Mucosa of descending colon (tissue), 3 donors: ENCODE measurements around the gene RPH3AL. TPM values are rescaled to one million over a fixed set of nuclear protein-coding genes. Genes with fewer than 3 reads are reported as not detected.

Experiments
- ATAC-seq: fragments of 200-7000 bp; cut with Tn5 transposase; one replicate; pipeline ENCODE4 v1.9.1; 2020; ENCODE audit warnings: mild to moderate bottlenecking, moderate library complexity
- DNase-seq, 3 donors: peaks; one replicate each; pipeline ENCODE4 v3.0.0-alpha.2; 2020
- H3K36me3 ChIP-seq: fragments of 200-600 bp; one replicate; pipeline ENCODE4 v1.8.0; 2021; ENCODE audit warnings: low read depth, mild to moderate bottlenecking
- H3K4me1 ChIP-seq: fragments of 200-600 bp; one replicate; pipeline ENCODE4 v1.8.0; 2021; ENCODE audit warnings: low read depth, mild to moderate bottlenecking
- H3K4me3 ChIP-seq: fragments of 200-600 bp; one replicate; pipeline ENCODE4 v1.8.0; 2021; ENCODE audit warnings: mild to moderate bottlenecking
- H3K9me3 ChIP-seq: fragments of 200-600 bp; one replicate; pipeline ENCODE4 v1.8.0; 2021; ENCODE audit warnings: mild to moderate bottlenecking
- intact Hi-C, 2 donors: fragments of 100-400 bp; cut with DNase I in 1 of 2; cut with micrococcal nuclease in 1 of 2; formaldehyde crosslinking; loops; one replicate each; pipeline versions ENCODE4 v1.11.0 to v1.11.1; 2022; cut with DNase I, micrococcal nuclease
- total RNA-seq, 3 donors: library from RNA; stranded (reverse); fragmentation: NEBNext Ultra II Directional in 2 of 3; extraction: Animal tissue kit (Norgen Biotek cat#: 25700) in 2 of 3; gene quantifications; one replicate each; pipeline versions ENCODE4 v1.2.1 to v1.2.4, GENCODE V29; 2021 to 2023
- TF ChIP-seq, protein P1 (sequence below): fragments of 200-600 bp; IDR thresholded peaks from one replicate; pipeline ENCODE4 v1.8.0; 2022; ENCODE audit warnings: antibody characterized with exemption, mild to moderate bottlenecking
- donor health status: DM: no; HTN: no; CAD: no; lungs with moderate emphysema.
- donor health status: DM: no; HTN: no; CAD: no.
- donor health status: DM: no; HTN: yes; CAD: no.

The RPH3AL gene
- total RNA-seq, 3 donors from 2014 or later: 24.0 to 44.1 (median 36.7) TPM

- DNase-seq (no peak), ATAC-seq (no peak)
- peaks cover 4% of the 10 kb centered on the region for H3K4me1 ChIP-seq
- no peaks in the 10 kb centered on the region for H3K36me3 ChIP-seq
- TF ChIP-seq, protein P1, sequence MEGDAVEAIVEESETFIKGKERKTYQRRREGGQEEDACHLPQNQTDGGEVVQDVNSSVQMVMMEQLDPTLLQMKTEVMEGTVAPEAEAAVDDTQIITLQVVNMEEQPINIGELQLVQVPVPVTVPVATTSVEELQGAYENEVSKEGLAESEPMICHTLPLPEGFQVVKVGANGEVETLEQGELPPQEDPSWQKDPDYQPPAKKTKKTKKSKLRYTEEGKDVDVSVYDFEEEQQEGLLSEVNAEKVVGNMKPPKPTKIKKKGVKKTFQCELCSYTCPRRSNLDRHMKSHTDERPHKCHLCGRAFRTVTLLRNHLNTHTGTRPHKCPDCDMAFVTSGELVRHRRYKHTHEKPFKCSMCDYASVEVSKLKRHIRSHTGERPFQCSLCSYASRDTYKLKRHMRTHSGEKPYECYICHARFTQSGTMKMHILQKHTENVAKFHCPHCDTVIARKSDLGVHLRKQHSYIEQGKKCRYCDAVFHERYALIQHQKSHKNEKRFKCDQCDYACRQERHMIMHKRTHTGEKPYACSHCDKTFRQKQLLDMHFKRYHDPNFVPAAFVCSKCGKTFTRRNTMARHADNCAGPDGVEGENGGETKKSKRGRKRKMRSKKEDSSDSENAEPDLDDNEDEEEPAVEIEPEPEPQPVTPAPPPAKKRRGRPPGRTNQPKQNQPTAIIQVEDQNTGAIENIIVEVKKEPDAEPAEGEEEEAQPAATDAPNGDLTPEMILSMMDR: no peak
- H3K9me3 ChIP-seq: no peaks in the 10 kb centered on the region
- intact Hi-C loops: no loop called here
- H3K4me3 ChIP-seq: no peak overlapping the region
These were observed 172.7 kb downstream of the RPH3AL start for GRCh38 chr17:179781-180380.

DNA sequence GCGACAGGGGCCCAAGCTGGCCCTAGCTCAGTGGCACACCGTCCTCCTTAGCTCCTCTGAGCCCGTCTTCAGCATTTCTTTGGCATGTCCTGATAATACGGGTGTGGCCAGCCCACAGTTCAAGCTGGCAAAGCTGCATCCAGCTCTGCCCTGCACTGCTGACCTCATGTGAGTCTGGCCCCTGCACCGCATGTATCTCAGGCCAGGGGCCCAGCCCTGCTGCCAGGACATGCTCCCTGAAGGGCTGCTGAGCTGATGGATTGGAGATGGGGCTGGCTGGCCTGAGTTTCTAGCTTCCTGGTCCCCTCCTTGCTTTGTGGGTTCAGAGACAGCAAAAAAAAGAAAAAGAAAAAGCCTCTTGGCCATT, 173.6 kb downstream of the RPH3AL start:
- no peak for DNase-seq
- ATAC-seq: no peak
- Histone ChIP-seq H3K4me3 (no peak overlapping the region), H3K4me1 (peaks cover 4% of the 10 kb centered on the region), H3K36me3 (no peaks in the 10 kb centered on the region), H3K9me3 (no peaks in the 10 kb centered on the region)
- intact Hi-C loops: no loop called here
- TF ChIP-seq, protein P1: no peak

DNA sequence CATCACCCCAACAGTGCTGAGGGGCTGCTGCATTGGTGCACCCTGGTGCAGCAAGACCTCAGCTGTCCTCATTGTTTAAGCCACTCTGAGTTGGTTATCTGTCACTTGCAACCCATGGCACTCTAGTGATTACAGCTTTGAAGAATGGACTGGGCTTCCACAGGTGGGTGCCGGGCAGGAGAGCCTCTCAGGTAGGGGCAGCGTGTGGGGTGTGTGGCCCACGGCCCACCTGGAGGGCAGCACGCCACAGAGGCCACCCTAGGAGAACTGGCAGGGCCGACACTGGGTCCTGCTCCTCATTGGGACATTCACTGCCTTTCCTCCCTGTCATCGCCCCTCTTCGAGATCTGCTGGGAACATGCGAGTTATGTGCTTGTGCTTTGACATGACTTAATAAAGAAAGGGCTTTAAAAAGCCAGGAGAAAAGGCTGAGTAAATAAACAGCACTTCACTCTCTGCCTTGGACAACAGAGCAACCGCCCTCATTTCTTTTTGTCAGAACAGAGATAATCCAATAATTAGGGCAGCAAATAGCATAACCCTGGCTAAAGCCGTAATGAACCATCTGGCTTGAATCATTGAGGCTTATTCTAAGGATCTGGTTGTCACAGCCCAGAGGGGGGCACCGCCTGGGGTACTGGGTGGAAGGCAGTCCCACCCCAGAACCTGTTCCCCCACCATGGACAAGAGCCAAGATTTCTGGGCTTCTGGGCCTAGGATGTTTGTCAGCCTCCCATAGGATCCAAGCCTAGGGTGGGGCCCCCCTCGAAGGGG, 174.1 kb downstream of the RPH3AL start:
- DNase-seq (no peak), ATAC-seq (no peak)
- Histone ChIP-seq H3K36me3 (no peaks in the 10 kb centered on the region), H3K4me3 (no peak overlapping the region), H3K4me1 (peaks cover 4% of the 10 kb centered on the region), H3K9me3 (no peaks in the 10 kb centered on the region)
- intact Hi-C loops: no loop called here
- TF ChIP-seq, protein P1: no peak

- Histone ChIP-seq H3K4me3 (no peak overlapping the region), H3K36me3 (no peaks in the 10 kb centered on the region), H3K9me3 (no peaks in the 10 kb centered on the region), H3K4me1 (peaks cover 4% of the 10 kb centered on the region)
- ATAC-seq (no peak), DNase-seq (no peak)
- TF ChIP-seq, protein P1: no peak
- intact Hi-C loops: no loop called here
These were observed 174.8 kb downstream of the RPH3AL start for GRCh38 chr17:177762-178161.

DNA sequence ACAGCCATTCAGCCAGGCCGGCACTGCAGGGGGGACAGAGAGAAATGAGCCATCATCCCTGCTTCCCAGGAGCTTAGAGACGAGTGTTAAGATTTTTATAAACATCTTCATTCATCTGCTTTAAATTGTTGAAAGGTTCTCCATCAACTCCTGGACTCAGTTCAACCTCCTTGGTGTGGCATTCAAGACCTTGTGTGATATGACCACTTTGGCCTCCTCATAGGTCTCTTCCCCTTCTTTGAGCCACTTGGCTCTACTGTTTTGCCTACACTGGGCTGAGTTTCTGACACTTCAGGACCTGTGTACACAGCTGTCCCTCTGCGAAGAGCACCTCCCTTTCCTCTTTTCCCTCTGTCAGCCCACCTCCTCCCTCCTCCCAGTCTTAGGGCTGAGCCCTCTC, 175.5 kb downstream of the RPH3AL start:
- intact Hi-C loops: no loop called here
- no peak overlapping the region for H3K4me3 ChIP-seq
- H3K4me1 ChIP-seq: peaks cover 4% of the 10 kb centered on the region
- ATAC-seq (no peak), DNase-seq (no peak)
- no peaks in the 10 kb centered on the region for H3K9me3 ChIP-seq
- H3K36me3 ChIP-seq: no peaks in the 10 kb centered on the region
- TF ChIP-seq, protein P1: no peak
